RWPE2 (cell line): ENCODE data around the gene WFIKKN2.

Experiments used
- ATAC-seq: fragments of 200-7000 bp; cut with Tn5 transposase; 3 replicates; pipeline ENCODE4 v1.9.1; 2021; ENCODE audit warnings: low read depth
- DNase-seq: peaks from one replicate; pipeline ENCODE4 v3.0.0-alpha.2; 2020; ENCODE audit warnings: low spot score
- H3K27ac ChIP-seq: fragments of 450-650 bp; 2 replicates; pipeline ENCODE4 v1.5.1; 2017; ENCODE audit warnings: mild to moderate bottlenecking; ENCODE audit not compliant: poor library complexity, severe bottlenecking
- H3K27me3 ChIP-seq: fragments of 250-450 bp; sonication (Bioruptor Pico); 2 replicates; pipeline ENCODE4 v1.5.1; 2021; ENCODE audit warnings: mild to moderate bottlenecking, moderate library complexity; ENCODE audit not compliant: insufficient read depth, poor library complexity, severe bottlenecking
- H3K36me3 ChIP-seq: fragments of 250-450 bp; sonication (Bioruptor Pico); 2 replicates; pipeline ENCODE4 v1.5.1; 2020; ENCODE audit warnings: low read depth, mild to moderate bottlenecking, moderate library complexity
- H3K4me1 ChIP-seq: fragments of 250-450 bp; sonication (Bioruptor Pico); 2 replicates; pipeline ENCODE4 v1.5.1; 2021; ENCODE audit warnings: mild to moderate bottlenecking, moderate library complexity; ENCODE audit not compliant: insufficient read depth, poor library complexity, severe bottlenecking
- H3K4me3 ChIP-seq: fragments of 250-450 bp; sonication (Bioruptor Pico); 2 replicates; pipeline ENCODE4 v1.5.1; 2021; ENCODE audit warnings: mild to moderate bottlenecking, moderate library complexity; ENCODE audit not compliant: severe bottlenecking
- H3K9me3 ChIP-seq: fragments of 250-450 bp; sonication (Bioruptor Pico); 2 replicates; pipeline ENCODE4 v1.5.1; 2021; ENCODE audit warnings: mild to moderate bottlenecking, moderate library complexity; ENCODE audit not compliant: severe bottlenecking
- TF ChIP-seq, protein P1 (sequence below): fragments of 450-650 bp; IDR thresholded peaks from one replicate; pipeline ENCODE4 v1.5.1; 2017; ENCODE audit warnings: mild to moderate bottlenecking, moderate library complexity; ENCODE audit not compliant: poor library complexity, severe bottlenecking

Gene WFIKKN2

DNA sequence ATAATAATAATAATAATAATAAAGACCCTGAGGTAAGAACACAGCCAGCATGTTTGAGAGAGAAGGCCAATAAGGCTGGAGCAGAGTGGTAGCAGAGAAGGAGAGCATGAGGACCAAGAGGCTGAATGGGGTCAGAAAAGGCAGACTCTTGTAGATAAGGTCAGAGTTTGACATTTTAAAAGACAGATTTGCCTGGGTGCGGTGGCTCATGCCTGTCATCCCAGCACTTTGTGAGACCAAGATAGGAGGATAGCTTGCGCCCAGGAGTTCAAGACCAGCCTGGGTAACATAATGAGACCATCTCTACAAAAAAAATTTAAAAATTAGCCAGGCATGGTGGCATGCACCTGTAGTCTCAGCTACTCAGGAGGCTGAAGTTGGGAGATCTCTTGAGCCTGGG, 11.0 kb upstream of the WFIKKN2 start:
- H3K4me1 ChIP-seq = no peaks in the 10 kb centered on the region
- no peaks in the 10 kb centered on the region for H3K9me3 ChIP-seq
- H3K27me3 ChIP-seq = no peaks in the 10 kb centered on the region
- no peak overlapping the region for H3K4me3 ChIP-seq
- no peak for ATAC-seq
- H3K36me3 ChIP-seq = no peaks in the 10 kb centered on the region
- TF ChIP-seq, protein P1, sequence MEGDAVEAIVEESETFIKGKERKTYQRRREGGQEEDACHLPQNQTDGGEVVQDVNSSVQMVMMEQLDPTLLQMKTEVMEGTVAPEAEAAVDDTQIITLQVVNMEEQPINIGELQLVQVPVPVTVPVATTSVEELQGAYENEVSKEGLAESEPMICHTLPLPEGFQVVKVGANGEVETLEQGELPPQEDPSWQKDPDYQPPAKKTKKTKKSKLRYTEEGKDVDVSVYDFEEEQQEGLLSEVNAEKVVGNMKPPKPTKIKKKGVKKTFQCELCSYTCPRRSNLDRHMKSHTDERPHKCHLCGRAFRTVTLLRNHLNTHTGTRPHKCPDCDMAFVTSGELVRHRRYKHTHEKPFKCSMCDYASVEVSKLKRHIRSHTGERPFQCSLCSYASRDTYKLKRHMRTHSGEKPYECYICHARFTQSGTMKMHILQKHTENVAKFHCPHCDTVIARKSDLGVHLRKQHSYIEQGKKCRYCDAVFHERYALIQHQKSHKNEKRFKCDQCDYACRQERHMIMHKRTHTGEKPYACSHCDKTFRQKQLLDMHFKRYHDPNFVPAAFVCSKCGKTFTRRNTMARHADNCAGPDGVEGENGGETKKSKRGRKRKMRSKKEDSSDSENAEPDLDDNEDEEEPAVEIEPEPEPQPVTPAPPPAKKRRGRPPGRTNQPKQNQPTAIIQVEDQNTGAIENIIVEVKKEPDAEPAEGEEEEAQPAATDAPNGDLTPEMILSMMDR = no peak
- no peak overlapping the region for H3K27ac ChIP-seq
- no peak for DNase-seq

DNA sequence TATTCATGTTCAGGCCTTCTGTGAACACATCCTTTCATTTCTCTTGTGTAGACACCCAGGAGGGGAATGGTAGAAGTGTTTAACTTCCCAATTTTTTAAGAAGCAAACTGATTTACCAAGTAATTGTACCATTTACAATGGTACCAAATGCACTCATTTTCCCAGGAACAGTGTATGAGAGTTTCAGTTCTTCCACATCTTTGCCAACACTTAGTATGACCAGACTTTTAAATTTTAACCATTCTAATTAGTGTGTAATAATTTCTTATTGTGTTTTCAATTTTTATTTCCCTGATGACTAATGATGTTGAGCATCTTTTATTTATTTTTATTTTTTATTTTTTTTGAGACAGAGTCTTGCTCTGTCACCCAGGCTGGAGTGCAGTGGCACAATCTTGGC, 10.2 kb upstream of the WFIKKN2 start:
- Histone ChIP-seq H3K36me3 (no peaks in the 10 kb centered on the region), H3K4me1 (no peaks in the 10 kb centered on the region), H3K27me3 (no peaks in the 10 kb centered on the region), H3K9me3 (no peaks in the 10 kb centered on the region), H3K4me3 (no peak overlapping the region), H3K27ac (no peak overlapping the region)
- DNase-seq (no peak), ATAC-seq (no peak)
- TF ChIP-seq, protein P1 = no peak

GRCh38 chr17:50828508-50829170, 6.7 kb upstream of the WFIKKN2 start:
- Histone ChIP-seq H3K27ac (no peak overlapping the region), H3K36me3 (no peaks in the 10 kb centered on the region), H3K4me1 (no peaks in the 10 kb centered on the region), H3K9me3 (no peaks in the 10 kb centered on the region), H3K4me3 (no peak overlapping the region), H3K27me3 (no peaks in the 10 kb centered on the region)
- ATAC-seq (no peak), DNase-seq (no peak)
- TF ChIP-seq, protein P1 = no peak

DNA sequence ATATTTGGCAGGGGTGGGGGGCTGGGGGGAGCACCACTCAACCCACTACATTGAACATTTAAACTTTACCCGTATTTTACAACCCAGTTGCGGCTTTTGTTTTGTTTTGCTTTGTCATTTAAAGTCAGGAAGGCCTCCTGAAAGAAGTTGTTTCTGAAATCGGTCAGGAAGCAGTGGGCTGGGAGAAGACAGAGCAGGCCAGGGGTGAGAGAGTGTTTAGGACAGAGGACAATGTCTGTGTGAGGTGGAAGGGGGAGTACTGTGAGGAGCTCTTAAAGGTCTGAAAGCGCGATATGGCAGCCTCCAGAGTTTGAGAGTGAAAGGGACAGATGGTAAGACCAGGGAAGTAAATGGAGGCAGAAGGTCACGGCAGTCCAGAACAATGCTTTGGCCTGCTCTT, 6.1 kb upstream of the WFIKKN2 start:
- DNase-seq = no peak

GRCh38 chr17:50830352-50830751, 5.0 kb upstream of the WFIKKN2 start:
- no peak overlapping the region for H3K27ac ChIP-seq
- no peaks in the 10 kb centered on the region for H3K4me1 ChIP-seq
- TF ChIP-seq, protein P1 = no peak
- no peaks in the 10 kb centered on the region for H3K36me3 ChIP-seq
- no peak for ATAC-seq
- H3K27me3 ChIP-seq = no peaks in the 10 kb centered on the region
- H3K4me3 ChIP-seq = no peak overlapping the region
- H3K9me3 ChIP-seq = no peaks in the 10 kb centered on the region
- DNase-seq = no peak

More for the DNA sequence above, 6.1 kb upstream of the WFIKKN2 start:
- no peaks in the 10 kb centered on the region for H3K9me3 ChIP-seq
- no peak overlapping the region for H3K4me3 ChIP-seq
- H3K36me3 ChIP-seq = no peaks in the 10 kb centered on the region
- H3K27me3 ChIP-seq = no peaks in the 10 kb centered on the region
- H3K4me1 ChIP-seq = no peaks in the 10 kb centered on the region
- ATAC-seq = no peak
- no peak overlapping the region for H3K27ac ChIP-seq
- TF ChIP-seq, protein P1 = no peak
